Spinal cord (tissue), 10 donors: ENCODE results near the gene SLC24A2. TPM values are rescaled to one million over a fixed set of nuclear protein-coding genes. Genes with fewer than 3 reads are reported as not detected.
"Not testable (repeated sequence)": the region's sequence is repeated elsewhere in the genome, so short reads cannot be mapped to it uniquely, and the experiment has no call there.

Experiments used
- DNase-seq, 6 donors: peaks; one replicate each; pipeline versions ENCODE4 v3.0.0 to v3.0.0-alpha.2; 2013 to 2015; ENCODE audit warnings: low spot score in 6 of 6, low read depth in 4 of 6
- H3K27ac ChIP-seq: one replicate; pipeline ENCODE4 v1.5.1; 2013; ENCODE audit warnings: low read depth, low read length, control low read depth
- H3K27me3 ChIP-seq: one replicate; pipeline ENCODE4 v1.6.1; 2013; ENCODE audit warnings: low read length; ENCODE audit not compliant: control insufficient read depth, insufficient read depth
- H3K36me3 ChIP-seq: one replicate; pipeline ENCODE4 v1.6.1; 2013; ENCODE audit warnings: low read length; ENCODE audit not compliant: control insufficient read depth, insufficient read depth
- H3K4me1 ChIP-seq: one replicate; pipeline ENCODE4 v1.6.1; 2013; ENCODE audit warnings: low read length; ENCODE audit not compliant: control insufficient read depth, insufficient read depth
- H3K4me3 ChIP-seq: one replicate; pipeline ENCODE4 v1.5.1; 2013; ENCODE audit warnings: low read depth, low read length, control low read depth
- H3K9me3 ChIP-seq: one replicate; pipeline ENCODE4 v1.6.1; 2013; ENCODE audit warnings: low read length; ENCODE audit not compliant: control insufficient read depth, insufficient read depth
- WGBS: methylation state at CpG from one replicate; pipeline ENCODE4 v1.1.5; 2013; ENCODE audit warnings: missing lambda C conversion rate; ENCODE audit not compliant: insufficient coverage; 5-methylcytosine and 5-hydroxymethylcytosine counted together
- long read RNA-seq, 4 donors: transcript quantifications; one replicate each; lab custom pipeline, GENCODE V29; 2026
- polyA plus RNA-seq, 2 donors: library from polyadenylated mRNA; unstranded; fragments of 120-200 nt; gene quantifications; one replicate each; pipeline ENCODE4 v1.2.1, GENCODE V29; 2013; ENCODE audit not compliant: insufficient read length in 2 of 2
- total RNA-seq, 2 donors: library from RNA; depleted of rRNA in 1 of 2; stranded (reverse); fragments of 120-200 nt in 1 of 2; fragments of >200 nt in 1 of 2; gene quantifications; one replicate each; pipeline versions ENCODE4 v1.2.3 to v1.2.4, GENCODE V29; 2013 to 2014
- donor health status: healthy.

Gene SLC24A2
- 10 to 100 TPM in 1 of 2 donors, 1 to 10 TPM in 1; 6.8 to 35.7 TPM for total RNA-seq
- 10 to 100 TPM in 1 of 2 donors, 1 to 10 TPM in 1; 9.9 to 14.5 TPM for polyA plus RNA-seq
- long read RNA-seq, donor 1, partial matches to known transcripts: 0 of 1 reads
- long read RNA-seq, donor 1, other reads (novel, unspliced or antisense): 0 of 1 reads
- long read RNA-seq, donor 2: 0 reads
- long read RNA-seq, donor 3: 0 reads
- long read RNA-seq, donor 4: 0 reads

DNA sequence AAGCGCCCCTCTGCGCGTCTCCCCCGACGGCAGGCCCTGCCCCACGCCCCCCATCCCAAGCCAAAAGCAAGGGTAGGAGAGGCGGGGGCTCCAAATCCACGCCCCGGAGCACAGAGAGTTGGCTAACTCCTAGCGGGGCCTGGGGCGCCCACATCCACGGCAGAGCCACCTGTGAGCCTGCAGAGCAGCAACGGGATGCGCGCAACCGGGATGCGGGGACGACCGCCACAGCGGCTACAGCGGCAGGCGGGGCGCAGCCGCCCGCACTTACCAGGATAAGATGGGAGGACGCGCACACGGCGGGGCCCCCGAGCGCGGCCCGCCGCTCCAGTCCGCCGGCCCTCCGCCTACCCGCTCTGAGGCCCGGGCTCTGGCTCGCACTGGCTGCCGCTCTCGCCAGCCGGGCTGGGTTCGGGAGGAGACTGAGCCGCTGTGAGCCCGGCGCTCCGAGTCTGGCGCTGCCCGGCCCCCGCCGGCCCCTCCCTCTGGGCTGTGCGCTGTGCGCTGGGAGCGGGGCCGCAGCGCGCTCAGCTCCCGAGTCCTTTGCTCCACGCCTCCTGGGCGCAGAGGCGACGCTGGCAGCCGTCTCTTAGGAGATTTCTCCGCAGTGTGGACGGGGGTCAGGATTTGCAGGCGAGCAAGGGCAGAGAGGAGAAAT is at the start of gene SLC24A2:
Gene SLC24A2 (minus strand): TSS at position 424 of the 658 bp plus-strand sequence.
- Histone ChIP-seq H3K27ac (no peak within 1 kb of the TSS), H3K27me3 (peaks cover 4% of the 10 kb centered on the region), H3K4me3 (peak within 1 kb of the TSS; percentile 39), H3K9me3 (no peaks in the 10 kb centered on the region), H3K36me3 (no peaks in the 10 kb centered on the region), H3K4me1 (peaks cover 11% of the 10 kb centered on the region)
- peak in 4 of 6 donors; percentile 30 to 80 (median 54) for DNase-seq
- under 1% methylated on average over 67 of the region's 67 CpGs for WGBS

DNA sequence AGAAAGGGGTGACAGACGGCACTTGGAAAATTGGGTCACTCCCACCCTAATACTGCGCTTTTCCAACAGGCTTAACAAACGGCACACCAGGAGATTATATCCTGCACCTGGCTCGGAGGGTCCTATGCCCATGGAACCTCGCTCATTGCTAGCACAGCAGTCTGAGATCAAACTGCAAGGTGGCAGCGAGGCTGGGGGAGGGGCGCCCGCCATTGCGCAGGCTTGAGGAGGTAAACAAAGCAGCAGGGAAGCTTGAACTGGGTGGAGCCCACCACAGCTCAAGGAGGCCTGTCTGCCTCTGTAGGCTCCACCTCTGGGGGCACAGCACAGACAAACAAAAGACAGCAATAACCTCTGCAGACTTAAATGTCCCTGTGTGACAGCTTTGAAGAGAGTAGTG is 44.5 kb upstream of the SLC24A2 start:
- H3K27ac ChIP-seq, DNase-seq, H3K4me3 ChIP-seq, H3K4me1 ChIP-seq, H3K36me3 ChIP-seq, H3K27me3 ChIP-seq, H3K9me3 ChIP-seq: not testable (repeated sequence)
- 99% methylated on average over 9 of the region's 9 CpGs for WGBS

DNA sequence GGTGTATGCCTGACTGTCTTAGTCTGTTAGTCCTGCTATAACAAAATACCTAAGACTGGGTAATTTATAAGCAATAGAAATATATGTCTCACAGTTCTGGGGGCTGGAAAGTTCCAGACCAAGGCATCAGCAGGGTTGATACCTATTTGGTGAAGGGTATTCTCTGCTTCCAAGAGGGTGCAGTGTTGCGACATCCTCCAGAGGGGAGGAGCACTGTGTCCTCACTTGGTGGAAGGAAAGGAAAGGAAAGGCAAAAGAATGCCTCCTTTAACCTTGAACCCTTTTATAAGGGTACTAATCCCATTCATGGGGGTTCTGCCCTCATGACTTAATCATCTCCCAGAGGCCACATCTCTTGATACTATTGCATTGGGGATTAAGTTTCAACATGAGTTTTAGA is 42.0 kb upstream of the SLC24A2 start:
- no peaks in the 10 kb centered on the region for H3K4me1 ChIP-seq
- no peak overlapping the region for H3K27ac ChIP-seq
- H3K36me3 ChIP-seq: no peaks in the 10 kb centered on the region
- no CpG with 5 or more reads among the region's 1 CpG for WGBS
- DNase-seq: no peak
- H3K27me3 ChIP-seq: no peaks in the 10 kb centered on the region
- H3K4me3 ChIP-seq: no peak overlapping the region
- H3K9me3 ChIP-seq: no peaks in the 10 kb centered on the region

DNA sequence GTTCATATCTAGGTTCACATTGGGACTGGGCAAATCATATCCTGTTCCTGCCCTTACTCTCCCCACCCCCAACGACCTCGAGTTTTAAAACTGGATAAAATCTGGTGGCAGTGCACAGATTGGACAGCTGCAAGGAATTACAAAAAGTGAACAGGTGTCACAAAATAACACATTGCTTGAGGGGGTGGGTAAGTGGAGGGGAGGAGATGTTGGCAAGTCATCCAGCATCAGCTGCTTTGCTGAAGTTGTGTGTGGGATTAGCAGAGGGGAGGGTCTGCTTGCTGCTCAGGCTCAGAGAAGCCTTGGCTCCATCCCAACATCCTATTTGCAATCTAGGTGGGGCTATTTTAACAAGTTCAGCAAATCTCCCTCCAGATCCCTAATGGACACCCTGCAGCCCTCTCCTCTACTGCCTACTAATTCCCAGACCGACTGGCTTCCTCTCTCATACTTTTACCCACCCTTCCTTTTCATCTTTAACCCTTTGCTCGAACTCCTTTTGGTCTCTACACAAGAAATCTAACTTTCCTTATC is 39.8 kb upstream of the SLC24A2 start:
- Histone ChIP-seq H3K27me3 (no peaks in the 10 kb centered on the region), H3K4me1 (no peaks in the 10 kb centered on the region), H3K4me3 (no peak overlapping the region), H3K27ac (no peak overlapping the region), H3K36me3 (no peaks in the 10 kb centered on the region), H3K9me3 (no peaks in the 10 kb centered on the region)
- DNase-seq: peak in 1 of 6 donors; percentile 73
- 42% methylated on average over 1 of the region's 4 CpGs for WGBS

DNA sequence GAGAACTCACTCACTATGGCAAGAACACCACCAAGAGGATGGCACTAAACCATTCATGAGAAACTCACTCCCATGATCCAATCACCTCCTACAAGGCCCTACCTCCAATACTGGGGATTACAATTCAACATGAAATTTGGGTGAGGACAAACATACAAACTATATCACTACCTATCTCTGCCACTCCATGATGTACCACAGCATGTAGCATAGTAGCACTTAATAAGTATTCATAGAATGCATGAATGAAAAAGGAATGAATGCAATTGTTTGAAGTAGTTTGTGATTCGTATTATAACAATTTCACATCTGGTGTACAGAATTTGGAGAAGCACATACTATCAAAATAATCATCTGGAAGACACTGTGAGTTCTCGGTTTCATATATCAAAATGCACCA is 27.9 kb upstream of the SLC24A2 start:
- Histone ChIP-seq H3K27me3 (no peaks in the 10 kb centered on the region), H3K9me3 (no peaks in the 10 kb centered on the region), H3K36me3 (no peaks in the 10 kb centered on the region), H3K27ac (no peak overlapping the region), H3K4me1 (no peaks in the 10 kb centered on the region), H3K4me3 (no peak overlapping the region)
- 100% methylated on average over 1 of the region's 2 CpGs for WGBS
- no peak for DNase-seq

DNA sequence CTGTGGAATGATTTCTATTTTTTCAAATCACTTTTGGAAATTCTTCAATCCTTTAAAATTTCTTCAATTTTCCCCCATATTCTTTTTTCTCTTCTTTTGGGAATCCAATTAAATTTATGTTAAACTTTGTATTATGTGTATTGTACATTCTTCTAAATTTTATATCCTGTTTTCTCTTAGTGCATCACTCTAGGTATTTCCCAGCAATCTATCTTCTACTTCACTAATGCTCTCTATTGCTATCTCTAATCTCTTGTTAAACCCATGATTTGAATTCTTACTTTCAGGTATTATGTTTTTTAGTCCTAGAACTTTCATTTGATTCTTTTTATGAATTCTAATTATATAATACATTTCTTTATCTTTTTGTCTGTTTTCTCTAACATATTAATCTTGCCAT is 23.4 kb upstream of the SLC24A2 start:
- Histone ChIP-seq H3K27ac (no peak overlapping the region), H3K27me3 (no peaks in the 10 kb centered on the region), H3K9me3 (no peaks in the 10 kb centered on the region), H3K36me3 (no peaks in the 10 kb centered on the region), H3K4me1 (no peaks in the 10 kb centered on the region), H3K4me3 (no peak overlapping the region)
- DNase-seq: no peak

DNA sequence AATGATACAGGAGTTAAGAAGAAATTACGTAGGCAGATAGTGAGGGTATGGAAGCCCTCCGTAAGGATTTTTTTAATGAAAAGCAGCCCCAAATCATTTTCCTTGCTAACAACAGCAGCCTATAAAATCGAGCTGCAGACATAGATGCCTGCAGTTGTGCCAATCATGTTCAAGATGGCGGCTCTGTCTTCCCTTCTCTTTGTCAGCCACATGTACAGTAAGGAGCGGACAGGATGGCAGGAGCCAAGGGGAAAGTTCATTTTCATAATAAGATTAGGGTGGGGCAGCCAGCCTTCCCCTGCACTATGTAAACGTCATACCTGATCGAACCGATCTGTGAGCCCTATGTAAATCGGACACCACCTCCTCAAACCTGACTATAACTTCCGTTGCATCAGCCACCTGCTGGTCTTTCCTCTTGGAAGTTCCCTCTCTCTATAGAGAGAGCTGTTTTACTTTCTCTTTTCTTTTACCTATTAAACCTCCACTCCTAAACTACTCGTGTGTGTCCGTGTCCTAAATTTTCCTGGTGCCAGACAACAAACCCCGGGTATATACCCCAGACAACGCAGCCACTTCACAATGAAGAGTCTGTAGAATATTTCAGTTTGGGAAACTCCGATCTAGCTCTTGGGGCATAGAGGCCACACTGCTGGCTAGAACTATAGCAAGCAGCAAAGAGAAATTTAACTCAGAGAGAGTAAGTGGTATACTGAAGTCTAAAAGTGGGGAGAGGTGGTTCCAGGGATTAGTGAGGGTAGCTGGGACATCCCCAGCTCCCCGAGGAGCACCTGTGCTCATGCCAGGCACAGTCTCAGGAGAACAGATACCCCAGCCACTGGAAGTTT is 20.8 kb upstream of the SLC24A2 start:
- Histone ChIP-seq H3K27me3 (no peaks in the 10 kb centered on the region), H3K9me3 (no peaks in the 10 kb centered on the region), H3K4me3 (no peak overlapping the region), H3K27ac (no peak overlapping the region), H3K36me3 (no peaks in the 10 kb centered on the region), H3K4me1 (no peaks in the 10 kb centered on the region)
- 94% methylated on average over 4 of the region's 16 CpGs for WGBS
- DNase-seq: no peak

DNA sequence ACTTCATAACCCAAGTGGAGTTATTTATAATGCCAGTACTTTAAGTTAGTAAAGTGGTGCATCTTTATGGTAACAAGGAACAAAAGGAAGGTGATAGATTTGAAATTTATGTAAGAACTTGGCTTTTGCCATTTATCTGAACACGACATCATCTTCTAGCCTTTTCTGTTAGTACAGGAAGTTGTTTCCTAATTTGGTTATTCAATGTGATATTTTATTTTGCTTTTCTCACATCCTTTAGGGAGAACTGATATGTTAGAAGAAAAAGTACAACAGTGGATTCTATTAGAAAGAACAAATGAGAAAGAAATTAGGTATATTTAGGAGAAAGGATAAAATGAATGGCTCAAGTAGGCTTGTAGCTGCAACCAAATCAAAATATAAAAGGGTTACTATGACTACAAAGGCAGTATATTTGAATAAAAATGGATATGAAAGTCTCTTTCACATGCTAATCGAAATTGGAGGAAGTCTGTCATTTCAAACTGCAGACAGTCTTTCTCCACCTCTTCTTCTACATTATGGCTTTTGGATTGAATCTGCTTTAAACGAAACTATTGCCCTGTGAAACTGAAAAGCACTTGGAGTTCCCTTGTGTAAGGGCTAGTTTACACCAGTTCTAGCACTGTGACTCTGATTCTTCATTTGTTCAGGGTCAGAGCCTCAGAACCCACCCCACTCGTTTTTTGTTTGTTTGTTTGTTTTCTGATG is 18.5 kb upstream of the SLC24A2 start:
- no peaks in the 10 kb centered on the region for H3K9me3 ChIP-seq
- no peaks in the 10 kb centered on the region for H3K4me1 ChIP-seq
- H3K27ac ChIP-seq: no peak overlapping the region
- no peaks in the 10 kb centered on the region for H3K27me3 ChIP-seq
- 29% methylated on average over 1 of the region's 4 CpGs for WGBS
- no peaks in the 10 kb centered on the region for H3K36me3 ChIP-seq
- no peak overlapping the region for H3K4me3 ChIP-seq
- no peak for DNase-seq

DNA sequence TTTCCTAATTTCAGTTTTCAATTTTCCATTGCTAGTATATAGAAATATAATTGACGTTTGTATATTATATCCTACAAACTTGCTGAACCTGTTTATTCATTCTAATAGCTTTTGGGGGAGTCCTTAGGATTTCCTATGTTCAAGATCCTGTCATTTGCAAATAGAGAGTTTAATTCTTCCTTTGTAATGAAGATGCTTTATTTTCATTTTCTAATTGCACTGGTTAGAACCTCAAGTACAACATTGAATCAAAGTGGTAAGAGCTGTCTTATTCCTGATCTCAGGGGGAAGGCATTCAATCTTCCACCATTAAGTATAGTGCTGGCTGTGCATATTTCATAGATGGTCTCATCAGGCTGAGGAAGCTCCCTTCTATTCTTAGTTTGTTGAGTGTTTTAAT is 15.6 kb upstream of the SLC24A2 start:
- H3K4me3 ChIP-seq: no peak overlapping the region
- H3K4me1 ChIP-seq: no peaks in the 10 kb centered on the region
- WGBS: no CpG with 5 or more reads among the region's 1 CpG
- H3K9me3 ChIP-seq: no peaks in the 10 kb centered on the region
- H3K27ac ChIP-seq: no peak overlapping the region
- DNase-seq: no peak
- H3K36me3 ChIP-seq: no peaks in the 10 kb centered on the region
- H3K27me3 ChIP-seq: no peaks in the 10 kb centered on the region
